ENCODE data around the gene GINS3. TPM values are rescaled to one million over a fixed set of nuclear protein-coding genes. Genes with fewer than 3 reads are reported as not detected.

GINS3 gene
- total and polyA plus RNA-seq, 2 experiments from 2014 or later, result 2.1 to 3.0 TPM

DNA sequence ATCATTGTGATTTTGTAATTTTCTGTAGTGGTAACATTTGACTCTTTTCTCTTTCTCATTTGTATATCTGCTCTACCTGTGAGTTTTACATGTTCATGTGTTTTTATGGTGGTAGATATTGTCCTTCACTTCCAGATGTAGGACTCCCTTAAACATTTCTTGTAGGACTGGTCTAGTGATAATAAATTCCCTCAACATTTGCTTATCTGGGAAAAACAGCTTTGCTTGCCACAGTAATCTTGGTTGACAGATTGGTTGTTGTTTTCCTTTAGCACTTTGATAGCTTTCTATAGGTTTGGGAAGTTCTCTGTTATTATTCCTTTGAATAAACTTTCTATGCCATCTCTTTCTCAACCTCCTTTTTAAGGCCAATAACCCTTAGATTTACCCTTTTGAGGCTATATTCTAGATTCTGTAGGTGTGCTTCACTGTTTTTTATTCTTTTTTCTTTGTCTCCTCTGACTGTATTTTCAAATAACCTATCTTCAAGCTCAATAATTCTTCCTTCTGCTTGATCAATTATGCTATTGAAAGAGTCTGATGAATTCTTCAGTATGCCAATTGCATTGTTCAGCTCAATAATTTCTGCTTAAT is 32.1 kb upstream of the GINS3 start:
- no peaks in the 10 kb centered on the region for H3K4me1 ChIP-seq (ENCODE audit: insufficient read depth)
- H4K20me1 ChIP-seq (ENCODE audit: insufficient read depth, poor library complexity, severe bottlenecking), result no peaks in the 10 kb centered on the region
- DNase-seq (ENCODE audit: low spot score), result no peak
- no peak overlapping the region for H2AFZ ChIP-seq
- no peak overlapping the region for H3K4me3 ChIP-seq
- TF ChIP-seq EZH2 (IDR thresholded peaks at IDR 0.05; ENCODE audit: borderline replicate concordance), result no peak
- no peak for TF ChIP-seq EZH2phosphoT487 (IDR thresholded peaks at IDR 0.05; ENCODE audit: low read depth, severe bottlenecking, unreplicated experiment)
- TF ChIP-seq, protein P1, sequence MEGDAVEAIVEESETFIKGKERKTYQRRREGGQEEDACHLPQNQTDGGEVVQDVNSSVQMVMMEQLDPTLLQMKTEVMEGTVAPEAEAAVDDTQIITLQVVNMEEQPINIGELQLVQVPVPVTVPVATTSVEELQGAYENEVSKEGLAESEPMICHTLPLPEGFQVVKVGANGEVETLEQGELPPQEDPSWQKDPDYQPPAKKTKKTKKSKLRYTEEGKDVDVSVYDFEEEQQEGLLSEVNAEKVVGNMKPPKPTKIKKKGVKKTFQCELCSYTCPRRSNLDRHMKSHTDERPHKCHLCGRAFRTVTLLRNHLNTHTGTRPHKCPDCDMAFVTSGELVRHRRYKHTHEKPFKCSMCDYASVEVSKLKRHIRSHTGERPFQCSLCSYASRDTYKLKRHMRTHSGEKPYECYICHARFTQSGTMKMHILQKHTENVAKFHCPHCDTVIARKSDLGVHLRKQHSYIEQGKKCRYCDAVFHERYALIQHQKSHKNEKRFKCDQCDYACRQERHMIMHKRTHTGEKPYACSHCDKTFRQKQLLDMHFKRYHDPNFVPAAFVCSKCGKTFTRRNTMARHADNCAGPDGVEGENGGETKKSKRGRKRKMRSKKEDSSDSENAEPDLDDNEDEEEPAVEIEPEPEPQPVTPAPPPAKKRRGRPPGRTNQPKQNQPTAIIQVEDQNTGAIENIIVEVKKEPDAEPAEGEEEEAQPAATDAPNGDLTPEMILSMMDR (IDR thresholded peaks at IDR 0.05; ENCODE audit: poor library complexity), result no peak
- no peaks in the 10 kb centered on the region for H3K9me2 ChIP-seq (replicated peaks; ENCODE audit: insufficient read depth)
- no peak overlapping the region for H3K4me2 ChIP-seq
- H3K36me3 ChIP-seq (replicated peaks; ENCODE audit: insufficient read depth, low read depth), result no peaks in the 10 kb centered on the region
- H3K27ac ChIP-seq, result no peak overlapping the region
- peaks cover 4% of the 10 kb centered on the region for H3K27me3 ChIP-seq
- no peaks in the 10 kb centered on the region for H3K79me2 ChIP-seq
- no peaks in the 10 kb centered on the region for H3K9me3 ChIP-seq (ENCODE audit: low read depth)

DNA sequence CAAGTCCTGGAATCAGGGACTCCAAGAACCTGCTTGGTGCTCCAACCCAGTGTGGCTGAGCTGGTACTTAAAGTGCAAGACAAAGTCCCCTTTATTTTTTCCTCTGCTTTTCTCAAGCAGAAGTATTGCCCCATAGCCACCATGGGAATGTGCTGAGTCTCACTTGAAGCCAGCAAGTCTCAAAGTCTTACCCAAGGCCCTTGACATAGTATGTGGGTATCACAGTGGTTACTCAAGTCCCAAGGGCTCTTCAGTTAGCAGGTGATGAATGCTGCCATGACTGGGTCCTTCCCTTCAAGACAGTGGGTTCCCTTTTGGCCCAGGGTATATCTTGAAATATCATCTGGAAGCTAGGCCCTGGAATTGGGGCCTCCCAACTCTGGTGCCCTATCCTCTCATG is 30.5 kb upstream of the GINS3 start:
- no peak for DNase-seq (ENCODE audit: low spot score)
- Histone ChIP-seq H4K20me1 (ENCODE audit: insufficient read depth, poor library complexity, severe bottlenecking) (no peaks in the 10 kb centered on the region), H3K4me3 (no peak overlapping the region), H3K79me2 (no peaks in the 10 kb centered on the region), H3K27me3 (peaks cover 3% of the 10 kb centered on the region), H3K36me3 (replicated peaks; ENCODE audit: insufficient read depth, low read depth) (no peaks in the 10 kb centered on the region), H3K4me1 (ENCODE audit: insufficient read depth) (no peaks in the 10 kb centered on the region), H3K9me3 (ENCODE audit: low read depth) (no peaks in the 10 kb centered on the region), H3K27ac (no peak overlapping the region), H3K9me2 (replicated peaks; ENCODE audit: insufficient read depth) (no peaks in the 10 kb centered on the region), H2AFZ (no peak overlapping the region), H3K4me2 (no peak overlapping the region)
- no peak for TF ChIP-seq EZH2phosphoT487 (IDR thresholded peaks at IDR 0.05; ENCODE audit: low read depth, severe bottlenecking, unreplicated experiment)
- TF ChIP-seq, protein P1 (IDR thresholded peaks at IDR 0.05; ENCODE audit: poor library complexity), result no peak
- no peak for TF ChIP-seq EZH2 (IDR thresholded peaks at IDR 0.05; ENCODE audit: borderline replicate concordance)

DNA sequence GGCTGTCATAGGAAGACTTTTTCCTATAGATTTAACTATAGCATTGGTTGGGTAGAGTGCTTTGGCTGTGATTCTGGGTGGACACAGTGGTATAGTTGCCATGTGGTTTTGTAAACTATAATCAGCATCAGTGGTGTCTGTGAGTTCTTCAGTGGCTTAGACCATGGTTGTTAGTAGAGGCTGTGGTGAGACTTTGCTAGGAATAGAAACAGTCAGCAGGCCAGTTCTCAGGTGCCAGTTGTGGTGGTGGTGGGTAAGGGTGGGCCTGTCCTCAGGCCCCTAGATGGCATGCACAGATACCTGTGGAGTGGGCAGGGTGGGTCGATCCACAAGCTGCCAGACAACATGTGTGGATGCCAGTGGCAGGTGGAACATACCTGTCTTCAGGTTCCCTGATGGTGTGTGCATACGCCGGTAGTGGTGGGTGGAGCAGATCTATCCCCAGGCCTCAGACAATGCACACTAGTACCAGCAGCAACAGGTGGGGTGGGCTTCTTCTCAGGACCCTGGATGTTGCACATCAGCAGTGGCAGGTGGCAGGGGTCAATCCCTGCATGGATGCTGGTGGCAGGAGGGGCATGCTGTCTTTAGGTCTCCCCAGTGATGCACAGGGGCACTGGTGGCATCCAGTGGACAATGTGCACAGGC is 28.4 kb upstream of the GINS3 start:
- WGBS (ENCODE audit: low lambda C conversion rate, missing lambda C conversion rate), result 97% methylated on average over 3 of the region's 3 CpGs
- Histone ChIP-seq H4K20me1 (ENCODE audit: insufficient read depth, poor library complexity, severe bottlenecking) (no peaks in the 10 kb centered on the region), H3K27ac (no peak overlapping the region), H3K27me3 (peaks cover 3% of the 10 kb centered on the region), H3K4me2 (no peak overlapping the region), H3K4me1 (ENCODE audit: insufficient read depth) (no peaks in the 10 kb centered on the region), H3K79me2 (no peaks in the 10 kb centered on the region), H2AFZ (no peak overlapping the region), H3K4me3 (no peak overlapping the region), H3K9me3 (ENCODE audit: low read depth) (no peaks in the 10 kb centered on the region), H3K9me2 (replicated peaks; ENCODE audit: insufficient read depth) (no peaks in the 10 kb centered on the region), H3K36me3 (replicated peaks; ENCODE audit: insufficient read depth, low read depth) (no peaks in the 10 kb centered on the region)
- no peak for DNase-seq (ENCODE audit: low spot score)
- no peak for TF ChIP-seq EZH2 (IDR thresholded peaks at IDR 0.05; ENCODE audit: borderline replicate concordance)
- TF ChIP-seq, protein P1 (IDR thresholded peaks at IDR 0.05; ENCODE audit: poor library complexity), result no peak
